Measurements from ENCODE around the gene DSC1. TPM values are rescaled to one million over a fixed set of nuclear protein-coding genes. Genes with fewer than 3 reads are reported as not detected.

DSC1 gene
- total RNA-seq = under 1 TPM in 1 of 3 donors, not detected in 2; 0.29 TPM

- no peak for TF ChIP-seq POLR2A (IDR thresholded peaks at IDR 0.05)
- no peak for TF ChIP-seq CTCF (IDR thresholded peaks at IDR 0.05)
- no peak for TF ChIP-seq POLR2AphosphoS5 (IDR thresholded peaks at IDR 0.05)
Observed at GRCh38 chr18:31162825-31163435, at the start of gene DSC1. DSC1 (minus strand) TSS chr18:31162856; CDS start chr18:31162594, 262 bp downstream.

GRCh38 chr18:31211047-31211446 lies 48.4 kb upstream of the DSC1 start:
- TF ChIP-seq POLR2A (IDR thresholded peaks at IDR 0.05) = no peak
- TF ChIP-seq CTCF (IDR thresholded peaks at IDR 0.05) = no peak
- TF ChIP-seq POLR2AphosphoS5 (IDR thresholded peaks at IDR 0.05) = no peak
- intact Hi-C loops (cut with DNase I; ENCODE audit: low total_unique reads) = no loop called here
- no peak for DNase-seq (ENCODE audit: low spot score in 2 of 2)
- Histone ChIP-seq H3K4me3 (no peak overlapping the region), H3K9me3 (no peaks in the 10 kb centered on the region), H3K4me1 (no peaks in the 10 kb centered on the region), H3K36me3 (no peaks in the 10 kb centered on the region), H3K27ac (no peak overlapping the region), H3K27me3 (no peaks in the 10 kb centered on the region)

More at GRCh38 chr18:31162825-31163435, at the start of gene DSC1:
- no peak for DNase-seq (ENCODE audit: low spot score in 2 of 2)
- no peaks in the 10 kb centered on the region for H3K9me3 ChIP-seq
- no peaks in the 10 kb centered on the region for H3K4me1 ChIP-seq
- H3K27ac ChIP-seq = peak within 1 kb of the TSS; percentile 4 to 56
- no peaks in the 10 kb centered on the region for H3K36me3 ChIP-seq
- H3K27me3 ChIP-seq = no peaks in the 10 kb centered on the region
- H3K4me3 ChIP-seq = no peak within 1 kb of the TSS
- intact Hi-C loops (cut with DNase I; ENCODE audit: low total_unique reads) = no loop called here

GRCh38 chr18:31209041-31209440 lies 46.4 kb upstream of the DSC1 start:
- no peaks in the 10 kb centered on the region for H3K4me1 ChIP-seq
- H3K36me3 ChIP-seq = no peaks in the 10 kb centered on the region
- no peak overlapping the region for H3K4me3 ChIP-seq
- no peak for DNase-seq (ENCODE audit: low spot score in 2 of 2)
- H3K27me3 ChIP-seq = no peaks in the 10 kb centered on the region
- no peaks in the 10 kb centered on the region for H3K9me3 ChIP-seq
- no peak for TF ChIP-seq POLR2AphosphoS5 (IDR thresholded peaks at IDR 0.05)
- TF ChIP-seq POLR2A (IDR thresholded peaks at IDR 0.05) = no peak
- TF ChIP-seq CTCF (IDR thresholded peaks at IDR 0.05) = no peak
- H3K27ac ChIP-seq = no peak overlapping the region
- intact Hi-C loops (cut with DNase I; ENCODE audit: low total_unique reads) = no loop called here

- Histone ChIP-seq H3K27ac (peak overlapping the region; percentile 14 to 53), H3K9me3 (no peaks in the 10 kb centered on the region), H3K36me3 (no peaks in the 10 kb centered on the region), H3K4me3 (no peak overlapping the region), H3K27me3 (no peaks in the 10 kb centered on the region), H3K4me1 (no peaks in the 10 kb centered on the region)
- no peak for TF ChIP-seq POLR2A (IDR thresholded peaks at IDR 0.05)
- no peak for TF ChIP-seq POLR2AphosphoS5 (IDR thresholded peaks at IDR 0.05)
- TF ChIP-seq CTCF (IDR thresholded peaks at IDR 0.05) = no peak
- intact Hi-C loops (cut with DNase I; ENCODE audit: low total_unique reads) = no loop called here
- no peak for DNase-seq (ENCODE audit: low spot score in 2 of 2)
Observed at GRCh38 chr18:31207391-31207790, 44.7 kb upstream of the DSC1 start.

GRCh38 chr18:31206787-31207381 lies 44.2 kb upstream of the DSC1 start:
- TF ChIP-seq POLR2A (IDR thresholded peaks at IDR 0.05) (no peak), POLR2AphosphoS5 (IDR thresholded peaks at IDR 0.05) (peak in 2 of 3 donors; percentile 23 to 53), CTCF (IDR thresholded peaks at IDR 0.05) (peak; percentile 50 to 65 (median 51))
- Histone ChIP-seq H3K4me1 (no peaks in the 10 kb centered on the region), H3K27ac (peak overlapping the region; percentile 14 to 53), H3K27me3 (no peaks in the 10 kb centered on the region), H3K4me3 (peak overlapping the region in 1 of 3 donors; percentile 31), H3K36me3 (no peaks in the 10 kb centered on the region), H3K9me3 (no peaks in the 10 kb centered on the region)
- peak; percentile 69 to 80 for DNase-seq (ENCODE audit: low spot score in 2 of 2)
- intact Hi-C loops (cut with DNase I; ENCODE audit: low total_unique reads) = no loop called here
